ENCODE results near the gene NAT10.

The NAT10 gene

DNA sequence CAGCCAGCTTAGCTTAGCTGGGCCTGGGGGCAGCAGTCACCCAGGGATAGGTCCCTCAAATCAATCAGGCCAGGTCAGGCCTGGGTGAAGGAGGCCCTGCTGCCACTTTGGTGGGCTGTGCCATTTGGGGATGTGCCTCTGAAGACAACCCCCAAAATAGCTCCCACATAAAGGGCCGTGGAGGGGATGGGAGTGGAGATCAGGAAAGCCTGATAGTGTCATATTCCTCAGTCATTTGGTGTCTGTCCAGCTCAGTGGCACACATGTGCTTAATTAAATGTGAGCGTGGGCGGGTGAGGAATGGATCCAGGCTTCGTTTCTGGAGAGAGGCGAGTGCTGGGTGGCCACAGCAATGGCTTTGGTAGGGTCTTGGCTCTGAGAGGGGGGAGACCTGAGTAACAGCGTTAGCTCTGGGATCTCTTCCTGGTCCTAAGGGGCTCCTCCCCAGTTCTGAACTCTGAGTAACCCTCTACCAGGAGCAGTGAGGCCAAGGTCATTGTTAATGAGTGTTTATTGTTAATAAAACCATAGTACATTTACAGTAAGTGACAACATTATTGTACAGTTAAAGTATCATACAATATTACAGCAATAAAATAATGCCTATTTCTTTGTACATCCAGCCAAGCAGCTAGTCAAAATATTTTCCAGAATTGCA, 45.2 kb downstream of the NAT10 start:
- Histone ChIP-seq H2AFZ (ENCODE audit: low read length) (no peak overlapping the region), H3K9ac (ENCODE audit: low read length) (no peak overlapping the region), H3K36me3 (ENCODE audit: insufficient read depth, low read length) (peaks cover 77% of the 10 kb centered on the region), H4K20me1 (ENCODE audit: insufficient read depth, low read length) (no peaks in the 10 kb centered on the region), H3K79me2 (ENCODE audit: insufficient read depth, low read length) (no peaks in the 10 kb centered on the region), H3K9me3 (ENCODE audit: low read length) (no peaks in the 10 kb centered on the region), H3K4me1 (ENCODE audit: insufficient read depth, low read length, severe bottlenecking) (no peaks in the 10 kb centered on the region), H3K27ac (ENCODE audit: low read depth, low read length, poor library complexity, severe bottlenecking) (no peak overlapping the region), H3F3A (ENCODE audit: insufficient read depth, low read length) (no peaks in the 10 kb centered on the region), H3K27me3 (ENCODE audit: insufficient read depth, low read length) (no peaks in the 10 kb centered on the region), H3K4me3 (ENCODE audit: low read depth, low read length, poor library complexity, severe bottlenecking) (no peak overlapping the region), H3K9me2 (ENCODE audit: low read depth, low read length) (no peaks in the 10 kb centered on the region), H3K4me2 (ENCODE audit: low read length) (no peak overlapping the region)
- no peak for TF ChIP-seq EZH2 (IDR thresholded peaks at IDR 0.05; ENCODE audit: borderline replicate concordance, low read length)
- TF ChIP-seq, protein P1, sequence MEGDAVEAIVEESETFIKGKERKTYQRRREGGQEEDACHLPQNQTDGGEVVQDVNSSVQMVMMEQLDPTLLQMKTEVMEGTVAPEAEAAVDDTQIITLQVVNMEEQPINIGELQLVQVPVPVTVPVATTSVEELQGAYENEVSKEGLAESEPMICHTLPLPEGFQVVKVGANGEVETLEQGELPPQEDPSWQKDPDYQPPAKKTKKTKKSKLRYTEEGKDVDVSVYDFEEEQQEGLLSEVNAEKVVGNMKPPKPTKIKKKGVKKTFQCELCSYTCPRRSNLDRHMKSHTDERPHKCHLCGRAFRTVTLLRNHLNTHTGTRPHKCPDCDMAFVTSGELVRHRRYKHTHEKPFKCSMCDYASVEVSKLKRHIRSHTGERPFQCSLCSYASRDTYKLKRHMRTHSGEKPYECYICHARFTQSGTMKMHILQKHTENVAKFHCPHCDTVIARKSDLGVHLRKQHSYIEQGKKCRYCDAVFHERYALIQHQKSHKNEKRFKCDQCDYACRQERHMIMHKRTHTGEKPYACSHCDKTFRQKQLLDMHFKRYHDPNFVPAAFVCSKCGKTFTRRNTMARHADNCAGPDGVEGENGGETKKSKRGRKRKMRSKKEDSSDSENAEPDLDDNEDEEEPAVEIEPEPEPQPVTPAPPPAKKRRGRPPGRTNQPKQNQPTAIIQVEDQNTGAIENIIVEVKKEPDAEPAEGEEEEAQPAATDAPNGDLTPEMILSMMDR (IDR thresholded peaks at IDR 0.05; ENCODE audit: low read length): no peak

DNA sequence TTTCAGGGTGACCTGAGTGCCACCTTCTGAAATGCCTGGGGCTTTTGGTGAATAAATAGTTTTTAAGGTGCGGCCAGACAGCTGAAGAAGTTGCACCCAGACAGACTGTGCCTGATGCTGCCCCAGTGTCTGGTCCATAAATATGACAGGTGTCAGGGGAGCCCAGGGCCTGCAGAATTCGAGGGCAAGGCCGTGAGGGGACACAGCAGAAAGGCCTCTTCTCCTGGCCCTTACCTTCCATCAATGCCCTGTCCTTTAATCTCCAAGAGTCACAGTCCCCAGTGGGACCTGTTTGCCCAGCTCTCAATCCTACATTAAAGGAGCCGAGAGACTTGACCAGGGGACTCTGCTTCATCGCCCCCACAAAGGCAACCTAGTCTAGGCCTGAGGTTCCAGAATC, 45.7 kb downstream of the NAT10 start:
- Histone ChIP-seq H3K27me3 (ENCODE audit: insufficient read depth, low read length) (no peaks in the 10 kb centered on the region), H3K9ac (ENCODE audit: low read length) (no peak overlapping the region), H3K9me3 (ENCODE audit: low read length) (no peaks in the 10 kb centered on the region), H3F3A (ENCODE audit: insufficient read depth, low read length) (no peaks in the 10 kb centered on the region), H2AFZ (ENCODE audit: low read length) (no peak overlapping the region), H3K9me2 (ENCODE audit: low read depth, low read length) (no peaks in the 10 kb centered on the region), H4K20me1 (ENCODE audit: insufficient read depth, low read length) (no peaks in the 10 kb centered on the region), H3K79me2 (ENCODE audit: insufficient read depth, low read length) (no peaks in the 10 kb centered on the region), H3K4me2 (ENCODE audit: low read length) (no peak overlapping the region), H3K4me3 (ENCODE audit: low read depth, low read length, poor library complexity, severe bottlenecking) (no peak overlapping the region), H3K4me1 (ENCODE audit: insufficient read depth, low read length, severe bottlenecking) (no peaks in the 10 kb centered on the region), H3K27ac (ENCODE audit: low read depth, low read length, poor library complexity, severe bottlenecking) (no peak overlapping the region), H3K36me3 (ENCODE audit: insufficient read depth, low read length) (peaks cover 72% of the 10 kb centered on the region)
- TF ChIP-seq EZH2 (IDR thresholded peaks at IDR 0.05; ENCODE audit: borderline replicate concordance, low read length): no peak
- TF ChIP-seq, protein P1 (IDR thresholded peaks at IDR 0.05; ENCODE audit: low read length): no peak

DNA sequence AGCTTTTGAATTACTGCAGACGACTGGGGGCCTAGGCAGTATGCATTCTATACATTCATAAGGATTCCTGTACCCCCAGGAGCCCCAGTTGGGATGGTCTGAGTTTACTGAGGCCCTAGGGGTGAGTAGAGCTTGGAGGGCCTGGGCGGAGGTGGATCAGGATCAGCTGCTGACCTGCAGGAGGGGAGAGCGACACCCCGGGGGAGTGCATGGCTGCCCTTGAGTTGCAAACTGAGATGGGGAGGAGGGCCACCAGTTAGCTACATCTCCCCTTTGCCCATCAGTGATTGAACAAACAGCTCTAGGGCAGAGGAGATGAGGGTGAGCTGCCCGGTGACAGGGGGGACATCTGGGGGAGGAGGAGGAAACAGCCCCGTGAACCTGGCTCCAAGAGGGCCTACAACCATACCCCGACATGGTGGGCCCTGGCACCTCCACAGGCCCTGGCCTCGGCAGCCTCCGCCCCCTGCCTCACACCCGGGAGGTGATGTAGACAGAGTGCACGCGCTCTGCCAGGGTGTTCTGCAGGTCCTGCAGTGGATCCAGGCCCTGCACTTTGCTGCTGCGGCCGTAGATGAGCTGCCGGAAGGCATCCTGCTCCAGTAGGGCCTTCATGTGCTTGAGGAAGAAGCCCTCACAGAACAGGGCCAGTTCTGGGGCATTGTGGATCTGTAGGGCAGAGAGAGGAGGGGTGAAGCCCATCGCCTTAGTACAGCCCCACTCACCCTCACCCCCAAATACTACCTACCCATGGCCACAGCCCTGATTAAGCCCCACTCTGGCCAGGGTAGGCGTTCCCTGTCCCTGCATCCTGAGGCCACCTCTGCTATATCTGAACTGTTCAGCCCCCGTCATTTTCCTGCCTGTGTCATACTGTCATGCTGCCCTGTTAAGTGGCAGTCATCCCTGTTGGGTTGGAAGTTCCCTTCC, 46.8 kb downstream of the NAT10 start:
- no peak for TF ChIP-seq EZH2 (IDR thresholded peaks at IDR 0.05; ENCODE audit: borderline replicate concordance, low read length)
- TF ChIP-seq, protein P1 (IDR thresholded peaks at IDR 0.05; ENCODE audit: low read length): no peak
- Histone ChIP-seq H3K79me2 (ENCODE audit: insufficient read depth, low read length) (no peaks in the 10 kb centered on the region), H3K4me3 (ENCODE audit: low read depth, low read length, poor library complexity, severe bottlenecking) (no peak overlapping the region), H3K27ac (ENCODE audit: low read depth, low read length, poor library complexity, severe bottlenecking) (no peak overlapping the region), H3K9me3 (ENCODE audit: low read length) (no peaks in the 10 kb centered on the region), H3K4me2 (ENCODE audit: low read length) (no peak overlapping the region), H3K4me1 (ENCODE audit: insufficient read depth, low read length, severe bottlenecking) (no peaks in the 10 kb centered on the region), H4K20me1 (ENCODE audit: insufficient read depth, low read length) (no peaks in the 10 kb centered on the region), H2AFZ (ENCODE audit: low read length) (no peak overlapping the region), H3K9me2 (ENCODE audit: low read depth, low read length) (no peaks in the 10 kb centered on the region), H3K36me3 (ENCODE audit: insufficient read depth, low read length) (peaks cover 62% of the 10 kb centered on the region), H3F3A (ENCODE audit: insufficient read depth, low read length) (no peaks in the 10 kb centered on the region), H3K27me3 (ENCODE audit: insufficient read depth, low read length) (no peaks in the 10 kb centered on the region), H3K9ac (ENCODE audit: low read length) (no peak overlapping the region)
